Gastrocnemius medialis (tissue), 4 donors: Measurements from ENCODE around the gene XPO1. TPM values are rescaled to one million over a fixed set of nuclear protein-coding genes. Genes with fewer than 3 reads are reported as not detected.

ENCODE experiments used
- ATAC-seq, 2 donors: fragments of 150-250 bp; one replicate each; pipeline ENCODE4 v1.9.1; 2016
- DNase-seq, 2 donors: peaks; one replicate each; pipeline ENCODE4 v3.0.0-alpha.2; 2019
- H3K27ac ChIP-seq, 4 donors: fragments of 200-600 bp; sonication (generic); 1 replicate in 1 of 4; 2 replicates in 3 of 4; pipeline ENCODE4 v1.5.1; 2016 to 2018; ENCODE audit warnings: mild to moderate bottlenecking in 2 of 4, moderate library complexity in 1 of 4
- H3K27me3 ChIP-seq, 3 donors: fragments of 200-600 bp; sonication (generic) in 2 of 3; 1 replicate in 1 of 3; 2 replicates in 2 of 3; pipeline versions ENCODE4 v1.5.1 to v1.6.0; 2016 to 2019; ENCODE audit warnings: mild to moderate bottlenecking in 1 of 3, moderate library complexity in 1 of 3
- H3K36me3 ChIP-seq, 2 donors: fragments of 200-600 bp; sonication (generic) in 1 of 2; one replicate each; pipeline ENCODE4 v1.5.1; 2017 to 2018
- H3K4me1 ChIP-seq, 2 donors: fragments of 200-600 bp; sonication (generic) in 1 of 2; one replicate each; pipeline ENCODE4 v1.5.1; 2016 to 2017; ENCODE audit warnings: mild to moderate bottlenecking in 2 of 2
- H3K4me3 ChIP-seq, 4 donors: fragments of 200-600 bp; sonication (generic) in 3 of 4; 1 replicate in 1 of 4; 2 replicates in 3 of 4; pipeline ENCODE4 v1.5.1; 2016 to 2019; ENCODE audit warnings: mild to moderate bottlenecking in 2 of 4
- H3K9me3 ChIP-seq, 3 donors: fragments of 200-600 bp; sonication (generic) in 2 of 3; 1 replicate in 1 of 3; 2 replicates in 2 of 3; pipeline ENCODE4 v1.5.1; 2016 to 2019
- CTCF ChIP-seq, 5 experiments: fragments of 450-650 bp in 3 of 5; fragments of 200-600 bp in 2 of 5; sonication (generic) in 2 of 5; IDR thresholded peaks in 4 of 5; conservative IDR thresholded peaks in 1 of 5; 1 replicate in 4 of 5; 2 replicates in 1 of 5; pipeline ENCODE4 v1.5.1; 2016 to 2019; ENCODE audit warnings: antibody characterized with exemption in 5 of 5, mild to moderate bottlenecking in 3 of 5, moderate library complexity in 3 of 5
- POLR2A ChIP-seq, 2 donors: fragments of 450-650 bp; IDR thresholded peaks; one replicate each; pipeline ENCODE4 v1.6.1; 2017; ENCODE audit warnings: antibody characterized with exemption in 2 of 2, mild to moderate bottlenecking in 2 of 2, moderate library complexity in 2 of 2
- in situ Hi-C, 4 donors: fragments of 200-750 bp; cut with MboI; loops; one replicate each; pipeline versions ENCODE4 v1.15.0 to v1.8.0; 2017; ENCODE audit warnings: low sequenced_read_pairs in 4 of 4
- intact Hi-C: fragments of 100-400 bp; cut with DNase I; formaldehyde crosslinking; loops from one replicate; pipeline ENCODE4 v1.15.1; 2023; ENCODE audit warnings: low total_unique reads
- total RNA-seq, 4 donors: library from RNA; depleted of rRNA; stranded (reverse); fragments of >200 nt; gene quantifications; one replicate each; pipeline versions ENCODE4 v1.1.0 to v1.2.3, GENCODE V29; 2016

Gene XPO1
- total RNA-seq, 4 donors from 2014 or later, result 34.3 to 69.1 (median 56.3) TPM

- intact Hi-C loops, result no loop called here
- Histone ChIP-seq H3K9me3 (no peaks in the 10 kb centered on the region), H3K27me3 (no peaks in the 10 kb centered on the region), H3K4me3 (no peak overlapping the region), H3K36me3 (no peaks in the 10 kb centered on the region), H3K27ac (no peak overlapping the region), H3K4me1 (no peaks in the 10 kb centered on the region)
- DNase-seq (no peak), ATAC-seq (no peak)
- TF ChIP-seq CTCF (IDR thresholded peaks at IDR 0.05 in 4 of 5, conservative IDR thresholded peaks at IDR 0.05 in 1 of 5) (no peak), POLR2A (IDR thresholded peaks at IDR 0.05) (no peak)
- in situ Hi-C loops, result no loop called here
Measured at GRCh38 chr2:61581716-61582115, 43.6 kb upstream of the XPO1 start.

- intact Hi-C loops (no loop called here), in situ Hi-C loops (no loop called here)
- no peaks in the 10 kb centered on the region for H3K4me1 ChIP-seq
- H3K27me3 ChIP-seq, result no peaks in the 10 kb centered on the region
- H3K36me3 ChIP-seq, result no peaks in the 10 kb centered on the region
- TF ChIP-seq CTCF (IDR thresholded peaks at IDR 0.05 in 4 of 5, conservative IDR thresholded peaks at IDR 0.05 in 1 of 5) (no peak), POLR2A (IDR thresholded peaks at IDR 0.05) (no peak)
- H3K4me3 ChIP-seq, result no peak overlapping the region
- no peak for ATAC-seq
- H3K27ac ChIP-seq, result no peak overlapping the region
- H3K9me3 ChIP-seq, result no peaks in the 10 kb centered on the region
- DNase-seq, result no peak
Measured at GRCh38 chr2:61575447-61575859, 37.3 kb upstream of the XPO1 start.

GRCh38 chr2:61566566-61566965 lies 28.4 kb upstream of the XPO1 start:
- intact Hi-C loops, result no loop called here
- no peaks in the 10 kb centered on the region for H3K4me1 ChIP-seq
- ATAC-seq, result no peak
- no peak for DNase-seq
- H3K27ac ChIP-seq, result no peak overlapping the region
- H3K36me3 ChIP-seq, result no peaks in the 10 kb centered on the region
- in situ Hi-C loops, result no loop called here
- no peaks in the 10 kb centered on the region for H3K9me3 ChIP-seq
- TF ChIP-seq CTCF (IDR thresholded peaks at IDR 0.05 in 4 of 5, conservative IDR thresholded peaks at IDR 0.05 in 1 of 5) (no peak), POLR2A (IDR thresholded peaks at IDR 0.05) (no peak)
- H3K27me3 ChIP-seq, result no peaks in the 10 kb centered on the region
- no peak overlapping the region for H3K4me3 ChIP-seq

- Histone ChIP-seq H3K36me3 (no peaks in the 10 kb centered on the region), H3K4me1 (no peaks in the 10 kb centered on the region), H3K27ac (no peak overlapping the region), H3K4me3 (no peak overlapping the region), H3K27me3 (no peaks in the 10 kb centered on the region), H3K9me3 (no peaks in the 10 kb centered on the region)
- TF ChIP-seq CTCF (IDR thresholded peaks at IDR 0.05 in 4 of 5, conservative IDR thresholded peaks at IDR 0.05 in 1 of 5) (no peak), POLR2A (IDR thresholded peaks at IDR 0.05) (no peak)
- in situ Hi-C loops, result no loop called here
- intact Hi-C loops, result no loop called here
- ATAC-seq (no peak), DNase-seq (no peak)
Measured at GRCh38 chr2:61562615-61563014, 24.5 kb upstream of the XPO1 start.

- intact Hi-C loops, result no loop called here
- no peaks in the 10 kb centered on the region for H3K27me3 ChIP-seq
- DNase-seq (no peak), ATAC-seq (no peak)
- in situ Hi-C loops, result no loop called here
- H3K27ac ChIP-seq, result no peak overlapping the region
- no peaks in the 10 kb centered on the region for H3K4me1 ChIP-seq
- H3K9me3 ChIP-seq, result no peaks in the 10 kb centered on the region
- no peak overlapping the region for H3K4me3 ChIP-seq
- no peaks in the 10 kb centered on the region for H3K36me3 ChIP-seq
- TF ChIP-seq POLR2A (IDR thresholded peaks at IDR 0.05) (no peak), CTCF (IDR thresholded peaks at IDR 0.05 in 4 of 5, conservative IDR thresholded peaks at IDR 0.05 in 1 of 5) (no peak)
Measured at GRCh38 chr2:61558160-61558559, 20.0 kb upstream of the XPO1 start.
